GM12874 (cell line): ENCODE measurements around the gene LTC4S.

Source experiments
- TF ChIP-seq, protein P1 (sequence below): IDR thresholded peaks from 2 replicates; pipeline ENCODE4 v1.5.1; 2011; ENCODE audit warnings: low read depth, mild to moderate bottlenecking, control low read depth, low read length, moderate library complexity; ENCODE audit not compliant: insufficient read depth

LTC4S gene

DNA sequence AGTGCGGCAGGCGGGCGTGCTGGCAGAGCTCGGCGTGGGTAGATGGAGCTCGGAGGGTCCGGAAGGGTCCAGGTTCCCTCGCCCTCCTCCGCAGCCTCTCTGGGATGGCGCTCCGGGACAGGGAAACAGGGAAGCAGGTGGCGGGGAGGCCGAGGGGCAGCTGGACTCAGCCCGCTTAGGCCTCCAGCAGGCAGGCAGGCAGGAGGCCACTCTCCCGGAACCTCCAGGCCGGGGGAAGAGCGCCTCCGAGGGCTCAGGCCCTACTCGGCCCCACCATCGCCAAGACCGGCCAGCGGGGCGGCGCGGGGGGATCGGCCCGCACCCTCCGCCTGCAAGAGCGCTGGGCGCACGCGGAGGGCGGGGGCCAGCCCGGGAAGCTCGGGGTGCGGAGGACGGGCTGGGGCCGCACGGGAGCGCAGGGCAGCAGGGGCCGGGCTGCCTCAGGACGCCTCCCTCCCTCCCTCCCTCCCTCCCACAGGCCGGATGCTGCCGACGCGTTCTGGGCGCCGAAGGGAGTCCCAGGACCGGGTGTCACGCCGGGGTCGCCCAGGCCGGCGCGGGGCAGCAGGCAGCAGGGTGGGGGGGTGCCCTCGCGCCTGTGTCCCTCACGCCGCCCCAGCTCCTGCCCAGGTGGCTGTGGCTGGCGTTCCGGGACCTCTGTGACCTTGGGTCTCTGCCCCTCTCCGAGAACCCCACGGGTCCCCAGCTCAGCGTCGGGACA is 11.9 kb downstream of the LTC4S start:
- TF ChIP-seq, protein P1, sequence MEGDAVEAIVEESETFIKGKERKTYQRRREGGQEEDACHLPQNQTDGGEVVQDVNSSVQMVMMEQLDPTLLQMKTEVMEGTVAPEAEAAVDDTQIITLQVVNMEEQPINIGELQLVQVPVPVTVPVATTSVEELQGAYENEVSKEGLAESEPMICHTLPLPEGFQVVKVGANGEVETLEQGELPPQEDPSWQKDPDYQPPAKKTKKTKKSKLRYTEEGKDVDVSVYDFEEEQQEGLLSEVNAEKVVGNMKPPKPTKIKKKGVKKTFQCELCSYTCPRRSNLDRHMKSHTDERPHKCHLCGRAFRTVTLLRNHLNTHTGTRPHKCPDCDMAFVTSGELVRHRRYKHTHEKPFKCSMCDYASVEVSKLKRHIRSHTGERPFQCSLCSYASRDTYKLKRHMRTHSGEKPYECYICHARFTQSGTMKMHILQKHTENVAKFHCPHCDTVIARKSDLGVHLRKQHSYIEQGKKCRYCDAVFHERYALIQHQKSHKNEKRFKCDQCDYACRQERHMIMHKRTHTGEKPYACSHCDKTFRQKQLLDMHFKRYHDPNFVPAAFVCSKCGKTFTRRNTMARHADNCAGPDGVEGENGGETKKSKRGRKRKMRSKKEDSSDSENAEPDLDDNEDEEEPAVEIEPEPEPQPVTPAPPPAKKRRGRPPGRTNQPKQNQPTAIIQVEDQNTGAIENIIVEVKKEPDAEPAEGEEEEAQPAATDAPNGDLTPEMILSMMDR = no peak

DNA sequence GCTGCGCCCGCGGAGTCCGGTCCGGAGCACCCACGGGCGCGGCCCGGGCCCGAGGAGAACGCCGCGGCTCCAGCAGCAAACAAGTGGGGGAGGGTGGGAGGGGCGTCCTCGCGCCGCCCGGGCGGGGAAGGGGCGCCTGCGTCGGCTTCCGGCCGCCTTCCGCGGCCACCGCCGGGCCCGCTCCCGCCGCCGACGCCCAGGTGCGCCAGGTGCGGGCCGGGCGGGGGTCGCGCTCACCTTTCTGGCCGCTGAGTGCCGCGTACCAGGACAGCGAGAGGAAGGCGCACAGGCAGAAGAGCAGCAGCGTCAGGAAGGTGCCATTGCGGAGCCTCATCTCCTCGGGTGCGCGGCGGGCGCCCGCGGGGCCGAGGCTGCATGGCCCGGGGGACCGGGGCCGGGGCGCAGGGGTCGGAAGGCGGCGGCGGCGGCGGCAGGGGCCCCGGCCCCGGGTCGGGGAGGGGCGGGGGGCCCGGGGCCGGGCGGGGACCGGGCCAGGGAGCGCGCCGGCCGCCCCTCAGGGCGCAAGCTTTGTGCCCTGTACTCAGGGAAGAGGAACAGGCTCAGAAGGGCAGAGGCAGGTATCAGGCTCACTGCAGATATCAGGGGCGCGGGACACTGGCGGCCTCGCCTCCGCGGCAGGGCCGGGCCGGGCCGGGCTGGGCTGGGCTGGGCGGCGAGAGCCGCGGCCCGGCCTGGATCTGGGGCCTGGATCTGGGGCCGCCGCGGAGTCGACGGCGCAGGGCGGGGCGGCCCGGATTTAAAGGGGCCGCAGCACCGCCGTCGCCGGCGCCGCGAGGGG is 12.7 kb downstream of the LTC4S start, which contains the start of gene MGAT4B:
Gene MGAT4B (minus strand): TSS at position 617 of the 799 bp plus-strand sequence. CDS start 283 bp downstream, at position 334.
- TF ChIP-seq, protein P1 = no peak

DNA sequence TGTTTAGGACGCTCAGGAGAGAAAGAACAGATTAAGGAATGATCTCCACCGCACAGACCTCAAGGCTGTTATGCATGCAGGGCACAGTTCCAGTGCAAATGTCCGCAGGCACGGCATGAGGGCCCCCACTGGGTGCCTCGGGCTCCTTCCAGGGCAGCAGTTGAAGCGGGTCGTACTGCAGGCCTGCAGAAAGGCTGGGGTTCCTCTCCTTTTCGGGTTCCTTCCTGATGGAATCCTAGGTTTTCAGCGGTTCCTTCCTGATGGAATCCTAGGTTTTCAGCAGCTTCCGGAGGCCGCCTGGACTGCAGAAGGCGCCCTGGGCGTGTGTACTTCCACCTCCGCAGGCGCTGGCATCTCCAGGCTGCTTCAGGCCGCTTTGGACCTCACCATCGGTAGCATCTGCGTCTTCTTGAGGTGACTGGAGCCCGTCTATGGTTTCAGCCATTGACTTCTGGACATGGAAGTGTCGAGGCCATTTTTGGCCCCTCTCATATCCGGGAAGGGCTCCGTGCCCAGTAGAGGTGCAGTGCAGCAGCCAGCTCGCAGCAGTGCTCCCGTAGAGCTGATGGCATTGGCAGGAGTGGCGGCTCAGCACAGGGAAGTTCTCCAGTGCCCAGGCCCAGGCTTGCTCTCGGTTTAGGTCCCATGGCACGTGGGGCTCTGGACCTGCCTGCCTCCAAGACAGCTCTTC is 18.5 kb downstream of the LTC4S start:
- TF ChIP-seq, protein P1 = no peak

DNA sequence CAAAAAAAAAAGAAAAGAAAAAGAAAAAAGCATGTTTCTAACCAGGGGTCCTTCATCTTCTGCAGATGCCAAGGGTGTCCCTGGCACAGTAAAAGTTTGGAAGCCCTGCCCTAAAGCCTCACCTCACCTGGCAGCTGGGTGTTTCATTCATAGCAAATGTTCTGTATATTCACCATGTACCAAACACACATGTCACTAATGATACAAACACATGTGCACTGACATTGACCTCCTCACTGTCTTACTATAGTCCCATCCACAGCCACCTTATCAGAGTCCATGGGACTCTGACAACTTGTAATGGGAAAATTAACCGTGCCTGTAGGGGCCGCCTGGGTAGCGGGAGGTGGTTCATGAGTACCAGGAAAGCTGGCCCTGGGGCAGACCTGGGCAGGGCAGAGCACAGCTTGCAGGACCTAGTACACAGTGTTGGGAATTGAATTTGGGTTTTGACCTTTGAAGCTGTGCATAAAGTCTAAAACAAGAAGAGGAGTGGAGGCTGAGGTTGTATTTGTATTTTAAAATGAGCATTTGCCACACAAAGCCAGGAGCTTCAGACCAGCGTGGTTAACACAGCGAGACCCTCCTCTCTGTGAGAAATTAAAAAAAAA is 19.3 kb downstream of the LTC4S start:
- TF ChIP-seq, protein P1 = no peak

DNA sequence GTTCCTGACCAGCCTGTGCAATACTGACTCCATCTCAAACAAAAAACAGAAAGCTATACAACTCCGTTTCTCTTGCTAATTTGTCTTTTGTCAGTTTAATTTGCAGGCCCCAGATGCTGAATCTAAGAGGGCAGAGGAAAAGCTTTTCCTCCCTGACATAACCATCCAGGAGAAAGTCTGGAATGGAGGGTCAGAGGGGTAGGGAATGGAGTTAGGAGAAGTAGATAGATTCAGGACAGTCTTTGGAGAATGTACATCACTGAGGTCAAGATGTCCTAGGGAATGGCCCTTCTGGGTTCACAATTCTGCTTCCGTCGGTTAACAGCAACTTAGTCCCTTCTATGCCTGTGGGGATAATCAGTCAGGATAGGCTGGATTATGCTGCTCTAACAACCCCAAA is 20.3 kb downstream of the LTC4S start:
- TF ChIP-seq, protein P1 = no peak

DNA sequence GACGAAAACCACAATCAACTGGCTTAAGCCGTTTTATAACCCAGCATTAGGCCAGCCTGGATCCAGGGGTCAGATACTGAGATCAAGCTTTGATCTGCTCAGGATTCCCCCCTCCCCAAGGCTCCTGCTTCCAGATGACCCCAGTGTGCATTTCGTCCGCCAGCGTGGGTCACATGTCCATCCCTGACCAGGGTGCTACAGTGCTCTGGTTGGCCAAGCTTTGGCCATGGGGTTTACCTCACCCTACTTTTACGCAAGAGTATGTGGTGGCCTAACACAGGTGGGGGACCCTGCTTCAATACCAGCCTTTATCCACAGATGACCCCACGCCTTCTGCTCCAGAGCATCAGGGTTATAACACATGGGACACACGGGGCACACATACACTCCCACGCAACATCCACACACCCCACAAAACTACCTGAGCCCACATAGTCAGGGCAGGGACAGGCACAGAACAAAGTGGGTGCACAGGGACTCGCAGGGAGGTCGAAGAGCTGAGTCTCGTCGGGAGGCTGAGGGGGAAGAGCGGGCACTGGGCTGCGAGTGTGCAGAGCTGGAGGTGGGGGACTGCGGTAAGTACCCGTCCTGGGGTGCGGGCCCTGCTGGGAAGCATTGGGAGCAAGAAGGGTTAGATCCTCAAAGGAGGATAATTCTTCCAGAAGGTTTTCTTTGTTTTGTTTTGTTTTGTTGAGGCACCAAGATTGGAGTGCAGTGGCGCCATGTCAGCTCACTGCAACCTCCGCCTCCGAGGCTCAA is 21.9 kb downstream of the LTC4S start:
- TF ChIP-seq, protein P1 = no peak
